HL-60 (cell line): ENCODE data around the gene ADAMTSL5.

Source experiments
- POLR2AphosphoS5 ChIP-seq: IDR thresholded peaks from 2 replicates; pipeline ENCODE4 v1.6.1; 2012; ENCODE audit warnings: low read depth
- TF ChIP-seq, protein P1 (sequence below): IDR thresholded peaks from one replicate; pipeline ENCODE4 v1.5.1; 2011; ENCODE audit warnings: low read length, control low read depth, inconsistent platforms; ENCODE audit not compliant: insufficient read depth
- TF ChIP-seq, protein P2 (sequence below): IDR thresholded peaks from 2 replicates; pipeline ENCODE4 v1.6.1; 2012; ENCODE audit warnings: low read depth; ENCODE audit not compliant: insufficient replicate concordance

GRCh38 chr19:1553415-1553814, 40.6 kb upstream of the ADAMTSL5 start:
- TF ChIP-seq, protein P1, sequence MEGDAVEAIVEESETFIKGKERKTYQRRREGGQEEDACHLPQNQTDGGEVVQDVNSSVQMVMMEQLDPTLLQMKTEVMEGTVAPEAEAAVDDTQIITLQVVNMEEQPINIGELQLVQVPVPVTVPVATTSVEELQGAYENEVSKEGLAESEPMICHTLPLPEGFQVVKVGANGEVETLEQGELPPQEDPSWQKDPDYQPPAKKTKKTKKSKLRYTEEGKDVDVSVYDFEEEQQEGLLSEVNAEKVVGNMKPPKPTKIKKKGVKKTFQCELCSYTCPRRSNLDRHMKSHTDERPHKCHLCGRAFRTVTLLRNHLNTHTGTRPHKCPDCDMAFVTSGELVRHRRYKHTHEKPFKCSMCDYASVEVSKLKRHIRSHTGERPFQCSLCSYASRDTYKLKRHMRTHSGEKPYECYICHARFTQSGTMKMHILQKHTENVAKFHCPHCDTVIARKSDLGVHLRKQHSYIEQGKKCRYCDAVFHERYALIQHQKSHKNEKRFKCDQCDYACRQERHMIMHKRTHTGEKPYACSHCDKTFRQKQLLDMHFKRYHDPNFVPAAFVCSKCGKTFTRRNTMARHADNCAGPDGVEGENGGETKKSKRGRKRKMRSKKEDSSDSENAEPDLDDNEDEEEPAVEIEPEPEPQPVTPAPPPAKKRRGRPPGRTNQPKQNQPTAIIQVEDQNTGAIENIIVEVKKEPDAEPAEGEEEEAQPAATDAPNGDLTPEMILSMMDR = no peak
- no peak for TF ChIP-seq POLR2AphosphoS5
- TF ChIP-seq, protein P2, sequence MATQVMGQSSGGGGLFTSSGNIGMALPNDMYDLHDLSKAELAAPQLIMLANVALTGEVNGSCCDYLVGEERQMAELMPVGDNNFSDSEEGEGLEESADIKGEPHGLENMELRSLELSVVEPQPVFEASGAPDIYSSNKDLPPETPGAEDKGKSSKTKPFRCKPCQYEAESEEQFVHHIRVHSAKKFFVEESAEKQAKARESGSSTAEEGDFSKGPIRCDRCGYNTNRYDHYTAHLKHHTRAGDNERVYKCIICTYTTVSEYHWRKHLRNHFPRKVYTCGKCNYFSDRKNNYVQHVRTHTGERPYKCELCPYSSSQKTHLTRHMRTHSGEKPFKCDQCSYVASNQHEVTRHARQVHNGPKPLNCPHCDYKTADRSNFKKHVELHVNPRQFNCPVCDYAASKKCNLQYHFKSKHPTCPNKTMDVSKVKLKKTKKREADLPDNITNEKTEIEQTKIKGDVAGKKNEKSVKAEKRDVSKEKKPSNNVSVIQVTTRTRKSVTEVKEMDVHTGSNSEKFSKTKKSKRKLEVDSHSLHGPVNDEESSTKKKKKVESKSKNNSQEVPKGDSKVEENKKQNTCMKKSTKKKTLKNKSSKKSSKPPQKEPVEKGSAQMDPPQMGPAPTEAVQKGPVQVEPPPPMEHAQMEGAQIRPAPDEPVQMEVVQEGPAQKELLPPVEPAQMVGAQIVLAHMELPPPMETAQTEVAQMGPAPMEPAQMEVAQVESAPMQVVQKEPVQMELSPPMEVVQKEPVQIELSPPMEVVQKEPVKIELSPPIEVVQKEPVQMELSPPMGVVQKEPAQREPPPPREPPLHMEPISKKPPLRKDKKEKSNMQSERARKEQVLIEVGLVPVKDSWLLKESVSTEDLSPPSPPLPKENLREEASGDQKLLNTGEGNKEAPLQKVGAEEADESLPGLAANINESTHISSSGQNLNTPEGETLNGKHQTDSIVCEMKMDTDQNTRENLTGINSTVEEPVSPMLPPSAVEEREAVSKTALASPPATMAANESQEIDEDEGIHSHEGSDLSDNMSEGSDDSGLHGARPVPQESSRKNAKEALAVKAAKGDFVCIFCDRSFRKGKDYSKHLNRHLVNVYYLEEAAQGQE = no peak
